Coronary artery (tissue), 2 donors: ENCODE data around the gene FAM199X.

Experiments
- DNase-seq: peaks from one replicate; pipeline ENCODE4 v3.0.0-alpha.2; 2017; ENCODE audit warnings: low spot score
- H3K27ac ChIP-seq, 2 donors: fragments of 200-600 bp; sonication (generic); one replicate each; pipeline ENCODE4 v1.5.1; 2016 to 2019
- H3K4me3 ChIP-seq: fragments of 200-600 bp; sonication (generic); 2 replicates; pipeline ENCODE4 v1.5.1; 2016; ENCODE audit warnings: mild to moderate bottlenecking, moderate library complexity
- TF ChIP-seq, protein P1 (sequence below): fragments of 200-600 bp; sonication (generic); IDR thresholded peaks from one replicate; pipeline ENCODE4 v1.5.1; 2019; ENCODE audit warnings: antibody characterized with exemption

FAM199X gene

DNA sequence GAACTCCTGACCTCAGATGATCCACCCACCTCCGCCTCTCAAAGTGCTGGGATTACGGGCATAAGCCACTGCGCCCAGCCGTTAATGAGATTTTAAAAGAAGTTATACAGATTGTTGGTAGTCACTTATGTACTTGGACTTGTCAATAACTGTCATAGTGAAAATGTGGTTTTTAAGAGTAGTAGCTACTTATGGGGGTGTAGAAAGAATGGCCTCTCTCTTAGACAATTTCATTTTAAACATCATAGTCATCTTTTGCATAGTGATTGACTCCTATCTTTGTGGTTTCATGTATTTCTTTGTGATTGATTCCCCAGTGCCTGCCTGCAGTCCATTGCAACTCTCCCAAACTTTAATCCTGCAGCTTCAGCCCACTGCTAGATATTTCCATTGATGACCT, 17.4 kb downstream of the FAM199X start:
- Histone ChIP-seq H3K27ac (no peak overlapping the region), H3K4me3 (no peak overlapping the region)
- TF ChIP-seq, protein P1, sequence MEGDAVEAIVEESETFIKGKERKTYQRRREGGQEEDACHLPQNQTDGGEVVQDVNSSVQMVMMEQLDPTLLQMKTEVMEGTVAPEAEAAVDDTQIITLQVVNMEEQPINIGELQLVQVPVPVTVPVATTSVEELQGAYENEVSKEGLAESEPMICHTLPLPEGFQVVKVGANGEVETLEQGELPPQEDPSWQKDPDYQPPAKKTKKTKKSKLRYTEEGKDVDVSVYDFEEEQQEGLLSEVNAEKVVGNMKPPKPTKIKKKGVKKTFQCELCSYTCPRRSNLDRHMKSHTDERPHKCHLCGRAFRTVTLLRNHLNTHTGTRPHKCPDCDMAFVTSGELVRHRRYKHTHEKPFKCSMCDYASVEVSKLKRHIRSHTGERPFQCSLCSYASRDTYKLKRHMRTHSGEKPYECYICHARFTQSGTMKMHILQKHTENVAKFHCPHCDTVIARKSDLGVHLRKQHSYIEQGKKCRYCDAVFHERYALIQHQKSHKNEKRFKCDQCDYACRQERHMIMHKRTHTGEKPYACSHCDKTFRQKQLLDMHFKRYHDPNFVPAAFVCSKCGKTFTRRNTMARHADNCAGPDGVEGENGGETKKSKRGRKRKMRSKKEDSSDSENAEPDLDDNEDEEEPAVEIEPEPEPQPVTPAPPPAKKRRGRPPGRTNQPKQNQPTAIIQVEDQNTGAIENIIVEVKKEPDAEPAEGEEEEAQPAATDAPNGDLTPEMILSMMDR, result no peak
- no peak for DNase-seq

DNA sequence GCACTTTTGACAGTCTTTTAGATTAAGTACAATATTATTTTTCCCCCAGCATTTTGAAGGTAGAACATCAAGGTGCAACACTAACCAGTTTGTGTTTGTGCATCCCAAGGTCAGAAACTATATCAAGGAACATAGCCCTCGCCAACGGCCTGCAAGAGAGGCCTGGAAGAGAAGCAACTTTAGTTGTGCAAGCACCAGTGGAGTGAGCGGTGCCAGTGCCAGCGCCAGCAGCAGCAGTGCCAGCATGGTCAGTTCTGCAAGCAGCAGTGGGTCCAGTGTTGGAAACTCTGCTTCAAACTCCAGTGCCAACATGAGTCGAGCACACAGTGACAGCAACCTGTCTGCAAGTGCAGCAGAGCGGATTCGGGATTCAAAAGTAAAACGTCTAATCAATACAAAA, 21.7 kb downstream of the FAM199X start:
- TF ChIP-seq, protein P1, result no peak
- H3K27ac ChIP-seq, result no peak overlapping the region
- no peak for DNase-seq
- no peak overlapping the region for H3K4me3 ChIP-seq

DNA sequence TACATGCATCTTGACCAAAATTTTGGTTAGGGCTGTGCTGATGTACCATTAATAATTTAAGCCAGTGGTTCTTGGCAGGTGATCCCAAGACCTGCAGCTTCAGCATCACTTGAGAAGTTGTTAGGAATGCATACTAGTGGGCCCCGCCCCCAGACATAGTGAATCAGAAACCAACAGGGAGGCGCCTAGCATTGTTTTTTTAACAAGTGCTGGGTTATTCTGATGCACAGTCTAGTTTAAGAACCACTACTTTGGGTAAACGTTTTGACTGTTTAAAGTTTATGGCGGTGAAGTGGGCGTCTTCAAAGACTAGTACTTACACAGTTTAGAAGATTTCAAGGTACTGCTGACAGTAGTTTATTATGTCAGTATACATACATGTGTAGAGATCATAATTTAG, 23.6 kb downstream of the FAM199X start:
- H3K4me3 ChIP-seq, result no peak overlapping the region
- TF ChIP-seq, protein P1, result no peak
- no peak for DNase-seq
- H3K27ac ChIP-seq, result no peak overlapping the region

DNA sequence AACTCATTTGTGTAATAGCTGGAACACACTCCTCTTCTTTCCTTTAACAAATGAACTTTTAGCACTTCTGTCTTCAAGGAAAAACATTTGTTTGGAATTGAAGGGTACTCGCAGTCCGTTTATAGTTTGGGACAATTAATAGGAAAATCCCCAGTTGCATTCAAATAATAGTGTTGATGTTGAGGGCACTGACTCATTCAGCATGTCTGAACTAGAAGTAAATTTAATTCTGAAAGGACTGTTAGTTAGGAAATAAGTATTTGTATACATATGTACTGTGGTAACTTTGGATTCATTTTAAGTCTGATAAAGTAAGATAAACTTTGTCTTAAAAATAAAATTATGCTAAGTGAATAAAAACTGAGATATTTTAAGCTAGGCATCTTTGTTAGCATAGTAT, 27.2 kb downstream of the FAM199X start:
- no peak for DNase-seq
- TF ChIP-seq, protein P1, result no peak
- H3K4me3 ChIP-seq, result no peak overlapping the region
- H3K27ac ChIP-seq, result no peak overlapping the region

DNA sequence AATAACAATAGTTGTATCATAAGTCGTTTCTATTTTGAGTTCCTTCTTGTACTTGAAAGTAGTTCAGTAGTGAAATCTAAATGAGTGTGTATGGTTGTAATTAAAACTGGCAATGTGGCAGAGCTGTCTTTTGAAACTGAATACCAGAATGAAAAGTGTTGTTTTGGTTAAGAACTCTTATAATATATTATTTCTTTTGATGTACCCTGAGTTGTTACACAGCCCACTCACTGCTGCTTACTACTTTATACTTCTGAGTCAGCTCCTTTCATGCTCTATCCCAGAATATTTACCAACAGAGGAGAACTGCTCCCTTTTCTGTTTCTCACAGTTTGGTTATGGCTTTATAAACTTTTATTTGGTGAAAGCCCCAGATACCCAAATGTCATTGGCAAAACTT, 28.8 kb downstream of the FAM199X start:
- no peak for DNase-seq
- TF ChIP-seq, protein P1, result no peak
- Histone ChIP-seq H3K4me3 (no peak overlapping the region), H3K27ac (no peak overlapping the region)

DNA sequence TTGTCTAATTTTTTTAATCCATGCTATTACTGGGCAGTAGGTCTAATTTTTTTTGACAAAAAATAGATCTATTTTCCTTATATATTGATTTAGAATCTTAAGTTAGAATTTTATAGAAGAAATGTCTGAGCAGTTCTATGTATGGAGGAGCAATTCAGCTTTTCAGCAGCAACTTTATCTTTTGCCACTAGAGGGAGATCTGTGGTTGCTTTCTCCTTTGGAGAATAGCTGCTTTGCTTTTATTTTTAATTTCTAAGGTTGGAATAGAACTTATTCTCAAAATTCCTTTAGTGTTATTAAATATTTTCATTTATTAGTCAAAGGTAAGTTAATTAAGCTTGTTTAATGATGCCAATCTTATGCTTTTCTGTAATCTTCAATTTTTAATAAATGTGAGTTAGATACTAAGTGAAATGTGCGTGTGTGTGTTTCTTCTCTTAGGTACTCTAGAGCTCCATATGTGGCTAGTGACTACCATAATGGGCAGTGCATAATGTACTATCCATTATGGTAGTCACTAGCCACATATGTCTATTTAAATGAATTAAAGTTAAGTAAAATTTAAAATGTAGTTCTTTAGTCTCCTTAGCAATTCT, 29.3 kb downstream of the FAM199X start:
- TF ChIP-seq, protein P1, result peak; percentile 29
- DNase-seq, result no peak
- Histone ChIP-seq H3K4me3 (no peak overlapping the region), H3K27ac (no peak overlapping the region)

DNA sequence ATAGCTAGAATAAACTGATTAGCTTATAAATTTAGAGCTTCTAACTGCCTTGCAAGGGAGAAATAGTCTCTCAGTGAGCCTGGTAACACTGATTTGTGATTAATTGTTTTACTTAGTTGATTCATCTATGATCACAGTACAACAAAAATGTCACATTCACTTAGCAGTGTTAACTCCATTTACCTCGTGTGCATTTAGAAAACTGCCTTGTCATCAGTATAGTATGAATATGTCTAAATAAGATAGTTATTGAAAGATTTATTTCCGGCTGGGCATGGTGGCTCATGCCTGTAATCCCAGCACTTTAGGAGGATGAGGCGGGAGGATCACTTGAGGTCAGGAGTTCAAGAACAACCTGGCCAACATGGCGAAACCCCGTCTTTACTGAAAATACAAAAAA, 39.3 kb downstream of the FAM199X start:
- TF ChIP-seq, protein P1, result no peak
- H3K27ac ChIP-seq, result no peak overlapping the region
- no peak for DNase-seq

More for the DNA sequence above, 39.3 kb downstream of the FAM199X start:
- H3K4me3 ChIP-seq, result no peak overlapping the region
